HL-60/S4 treated with phorbol 12-myristate 13-acetate at 8.2 ng/mL for 4 days and 3 days (cell line): ENCODE measurements around the gene ADARB1.

Experiments used
- in situ Hi-C: fragments of 300-500 bp; cut with MboI; formaldehyde crosslinking; loops from 2 replicates; pipeline ENCODE4 v1.15.0; 2022; ENCODE audit warnings: low sequenced_read_pairs

The ADARB1 gene

DNA sequence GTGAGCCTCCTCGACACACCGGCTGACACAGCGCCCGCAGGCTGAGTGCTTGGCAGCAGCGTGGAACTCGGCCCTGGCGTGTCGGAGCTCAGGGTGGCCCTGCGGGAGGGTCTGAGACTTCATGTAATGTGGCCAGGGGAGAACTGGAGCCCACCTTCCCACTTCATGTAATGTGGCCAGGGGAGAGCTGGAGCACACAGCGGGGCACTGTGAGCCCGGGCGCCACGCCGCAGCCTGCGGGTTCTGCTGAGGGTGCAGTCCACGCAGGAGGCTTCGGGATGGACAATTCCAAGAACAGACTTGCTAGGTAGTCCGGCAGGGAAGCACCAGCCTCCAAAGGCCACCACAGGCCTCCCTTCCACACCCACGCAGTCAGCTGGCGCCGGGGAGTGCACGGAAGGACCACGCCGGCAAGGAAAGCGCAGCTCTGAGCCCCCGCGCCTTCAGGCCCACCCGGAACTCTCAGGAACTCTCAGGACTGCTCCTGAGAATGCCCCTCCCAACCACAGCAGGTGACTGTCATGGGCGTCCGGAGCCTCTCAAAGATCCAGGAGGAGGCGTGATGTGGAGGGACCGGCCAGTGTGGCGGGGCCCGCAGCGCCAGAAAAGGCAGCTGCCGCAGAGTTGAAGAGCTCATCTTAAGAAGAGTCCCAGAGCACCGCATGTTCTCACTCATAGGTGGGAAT lies 19.3 kb upstream of the ADARB1 start:
- in situ Hi-C loops, result no loop called here

DNA sequence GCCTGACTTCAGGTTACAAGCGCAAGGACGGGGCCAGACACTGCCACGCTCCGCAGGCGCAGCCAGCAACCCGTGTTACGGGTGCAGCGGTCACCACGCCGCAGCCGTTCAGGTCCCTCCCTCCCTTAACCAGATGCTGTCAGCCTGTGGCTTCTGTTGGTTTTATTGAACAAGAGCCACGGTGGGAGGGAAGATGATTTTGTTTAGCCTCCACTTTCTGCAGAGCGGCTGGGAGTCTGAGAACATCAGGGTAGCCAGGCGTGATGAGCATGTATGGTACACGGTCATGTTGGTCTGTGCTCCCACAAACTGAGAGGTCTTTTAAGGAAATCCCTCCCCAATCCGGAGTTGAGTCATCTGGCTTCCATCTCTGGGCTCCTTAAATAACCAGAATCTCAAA lies 18.5 kb upstream of the ADARB1 start:
- in situ Hi-C loops, result no loop called here

DNA sequence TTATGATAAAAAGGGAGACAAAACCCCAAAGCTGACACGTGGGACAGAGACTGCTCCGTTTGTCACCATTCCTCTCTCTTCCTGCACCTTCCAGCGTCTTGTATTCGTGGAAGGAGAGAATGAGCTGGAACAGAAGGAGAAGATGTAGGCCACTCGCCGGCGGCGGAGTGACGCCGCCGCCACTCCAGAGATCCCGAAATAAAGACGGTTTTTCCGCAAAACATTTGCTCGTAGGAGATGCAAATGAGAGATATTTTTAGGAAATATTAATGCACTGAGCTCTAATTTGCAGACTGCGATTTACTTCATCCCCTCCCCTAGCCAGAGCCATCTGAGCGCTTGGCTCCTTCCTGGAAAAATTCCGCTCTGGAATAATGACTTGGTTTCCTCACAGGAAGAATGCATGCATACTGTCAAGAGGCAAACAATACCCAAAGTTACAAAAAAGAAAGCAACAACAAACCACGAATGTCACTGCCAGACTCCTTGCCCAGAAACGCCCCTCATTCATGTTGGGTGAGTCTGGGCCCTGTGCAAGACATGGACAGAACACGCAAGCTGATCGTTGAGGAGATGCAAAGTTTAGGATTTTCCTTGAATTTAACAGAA lies 18.0 kb upstream of the ADARB1 start:
- in situ Hi-C loops, result no loop called here

DNA sequence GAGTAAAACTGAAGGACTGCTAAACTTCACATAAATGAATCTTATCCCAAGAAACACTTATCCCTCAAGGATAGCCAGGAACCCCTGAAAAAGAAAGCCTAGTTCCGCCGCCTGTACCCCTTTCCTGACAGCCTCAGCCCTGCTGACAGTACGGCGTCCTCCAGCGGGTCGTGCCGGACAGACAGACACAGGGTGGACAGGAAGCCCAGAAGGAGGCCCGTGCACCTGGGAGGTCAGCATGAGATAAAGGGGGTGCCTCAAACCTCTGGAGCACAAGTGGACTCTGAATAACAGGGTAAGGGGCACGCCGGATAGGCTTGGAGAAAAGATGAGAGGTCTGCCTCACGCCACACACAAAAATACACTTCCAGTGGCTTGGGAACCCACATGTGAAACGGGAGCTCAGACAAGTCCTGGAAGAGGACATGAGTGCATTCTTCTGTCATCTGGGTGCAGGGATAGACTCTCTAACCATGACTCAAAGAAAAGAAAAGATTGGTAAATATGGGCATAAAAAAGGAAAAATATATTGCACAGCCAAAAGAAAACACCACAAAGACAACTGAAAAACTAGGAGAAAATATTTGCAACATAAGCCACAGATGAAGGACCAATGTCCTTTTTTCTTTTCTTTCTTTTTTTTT lies 17.3 kb upstream of the ADARB1 start:
- in situ Hi-C loops, result no loop called here

DNA sequence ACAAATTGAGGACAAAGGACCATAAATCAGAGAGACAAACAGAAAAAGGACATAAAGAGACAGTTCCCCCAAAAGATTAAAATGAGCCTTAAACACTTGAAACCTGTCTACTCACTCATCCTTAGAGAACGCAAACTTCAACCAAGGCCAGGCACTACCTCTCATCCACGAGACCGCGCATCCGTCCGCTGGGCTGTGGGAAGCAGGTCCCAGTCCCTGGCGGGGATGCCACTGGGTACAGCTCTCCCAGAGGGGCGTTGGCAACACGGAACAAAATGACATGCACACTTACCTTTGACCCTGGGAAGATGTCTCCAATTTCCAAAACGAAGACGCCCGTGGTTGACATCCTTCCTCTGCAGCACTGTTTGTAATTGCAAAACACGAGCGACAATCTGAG lies 16.5 kb upstream of the ADARB1 start:
- in situ Hi-C loops, result no loop called here

DNA sequence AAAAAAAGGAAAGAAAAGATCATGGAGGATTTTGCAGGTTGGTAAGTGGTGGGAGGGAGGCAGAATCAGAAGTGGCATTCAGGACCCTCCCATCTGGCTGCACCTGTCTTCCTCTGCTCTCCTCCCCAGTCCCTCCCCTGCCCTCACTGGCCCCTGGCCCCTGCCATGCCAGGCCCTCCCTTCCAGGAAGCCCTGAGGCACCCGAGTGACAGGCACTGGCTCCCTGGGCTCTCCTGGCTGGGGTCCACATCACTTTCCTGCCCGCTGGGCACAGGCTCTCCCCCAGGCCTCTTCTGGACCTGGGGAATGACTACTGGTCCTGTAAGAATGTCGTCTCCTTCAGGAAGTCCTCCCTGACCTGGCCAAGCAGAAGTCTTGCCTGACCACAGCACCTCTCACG lies 15.3 kb upstream of the ADARB1 start:
- in situ Hi-C loops, result no loop called here

DNA sequence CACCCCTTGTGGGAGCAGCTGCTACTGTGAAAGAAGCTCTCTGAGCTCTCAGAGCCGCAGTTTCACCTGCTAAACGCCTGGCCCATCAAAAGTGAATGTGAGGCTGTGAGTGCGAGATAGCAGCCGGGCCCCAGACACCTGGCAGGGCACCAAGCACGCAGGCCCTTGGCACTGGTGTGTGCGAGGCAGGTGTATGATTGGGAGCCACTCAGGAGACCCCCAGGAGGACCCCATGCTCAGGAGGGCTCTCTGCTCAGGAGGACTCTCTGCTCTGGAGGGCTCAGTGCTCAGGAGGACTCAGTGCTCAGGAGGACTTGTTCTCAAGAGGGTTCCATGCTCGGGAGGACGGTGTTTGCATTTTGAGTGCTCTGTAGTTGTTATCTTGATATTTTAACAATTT lies 14.3 kb upstream of the ADARB1 start:
- in situ Hi-C loops, result no loop called here

DNA sequence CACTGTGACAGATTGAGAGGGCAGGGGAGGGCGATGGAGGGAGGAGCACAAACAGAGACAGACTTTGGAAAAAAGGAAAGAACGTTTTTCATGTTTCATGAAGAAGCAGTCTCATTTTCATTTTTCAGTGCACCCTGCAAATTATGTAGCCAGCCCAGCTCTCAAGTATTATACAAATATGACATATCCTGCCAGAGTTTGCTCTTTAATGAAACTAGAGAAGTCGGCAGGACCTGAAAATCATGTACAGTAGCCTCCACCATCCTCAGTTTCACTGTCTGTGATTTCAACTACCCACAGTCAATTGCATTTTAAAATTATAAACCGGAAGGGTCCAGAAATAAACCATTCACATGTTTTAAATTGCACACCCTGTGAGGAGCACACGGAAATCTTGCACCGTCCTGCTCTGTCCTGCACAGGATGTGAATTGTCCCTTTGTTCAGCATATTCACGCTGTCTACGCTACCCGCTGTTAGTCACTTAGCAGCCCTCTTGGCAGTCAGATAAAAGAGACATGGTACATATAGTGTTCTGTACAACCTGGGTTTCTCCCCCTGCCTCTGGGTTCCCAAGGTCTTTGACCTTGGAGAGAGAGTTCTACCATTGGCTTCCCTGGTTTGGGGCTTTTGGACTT lies 13.6 kb upstream of the ADARB1 start:
- in situ Hi-C loops, result no loop called here

DNA sequence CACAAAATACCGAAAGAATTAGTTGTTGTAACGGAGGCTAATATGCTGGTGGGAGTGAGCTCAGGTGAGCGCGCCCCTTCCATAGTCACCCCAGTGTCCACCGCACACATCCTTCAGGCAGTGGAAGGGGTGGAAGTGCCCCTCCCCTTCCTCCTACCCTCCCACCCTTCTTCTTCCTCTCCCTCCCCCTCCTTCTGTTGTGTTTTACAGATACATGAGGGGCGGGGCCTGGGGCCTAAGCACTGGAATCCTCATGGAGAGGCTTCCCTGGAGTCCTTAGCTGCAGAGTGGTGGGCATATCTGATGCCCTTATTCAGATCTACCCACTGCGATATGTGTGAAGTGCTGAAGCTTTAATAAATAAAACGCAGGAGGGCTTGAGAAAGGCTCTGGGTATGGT lies 10.3 kb upstream of the ADARB1 start:
- in situ Hi-C loops, result no loop called here

DNA sequence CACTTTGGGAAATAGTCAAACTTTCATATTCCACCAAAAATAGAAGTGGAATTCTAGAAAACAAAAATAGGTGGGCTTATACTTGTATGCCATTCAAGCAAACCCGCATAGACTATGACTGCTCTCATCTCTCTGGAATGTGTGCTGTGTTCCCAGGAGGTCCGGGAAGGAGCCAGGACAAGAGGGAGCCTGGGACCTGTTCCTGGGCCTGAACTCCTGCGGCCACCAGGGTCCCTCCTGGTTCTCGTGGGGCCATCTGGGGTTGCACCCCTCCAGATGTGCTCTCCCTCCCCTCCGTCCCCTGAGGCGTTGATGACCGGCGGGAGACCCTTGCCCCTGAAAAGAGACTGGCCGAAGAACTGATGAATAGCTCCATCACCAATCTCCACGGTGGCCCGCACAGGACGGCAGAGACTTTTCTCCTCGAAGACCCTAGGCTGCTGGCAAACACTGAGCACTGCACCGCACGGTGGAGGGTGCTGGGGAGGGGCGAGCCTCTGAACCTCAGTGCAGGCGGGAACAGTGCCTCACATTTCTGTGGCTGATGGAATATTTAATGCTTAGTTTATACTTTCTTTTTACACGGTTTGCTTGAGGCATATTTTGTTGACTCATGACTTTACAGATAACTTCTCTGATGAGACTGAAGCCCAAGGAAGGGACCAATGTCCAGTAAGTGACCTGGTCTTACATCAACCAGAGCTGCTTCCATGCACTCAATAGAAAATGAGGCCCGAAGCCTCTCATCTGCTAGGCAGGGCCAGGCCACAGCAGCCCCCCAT lies 9.6 kb upstream of the ADARB1 start:
- in situ Hi-C loops, result no loop called here

DNA sequence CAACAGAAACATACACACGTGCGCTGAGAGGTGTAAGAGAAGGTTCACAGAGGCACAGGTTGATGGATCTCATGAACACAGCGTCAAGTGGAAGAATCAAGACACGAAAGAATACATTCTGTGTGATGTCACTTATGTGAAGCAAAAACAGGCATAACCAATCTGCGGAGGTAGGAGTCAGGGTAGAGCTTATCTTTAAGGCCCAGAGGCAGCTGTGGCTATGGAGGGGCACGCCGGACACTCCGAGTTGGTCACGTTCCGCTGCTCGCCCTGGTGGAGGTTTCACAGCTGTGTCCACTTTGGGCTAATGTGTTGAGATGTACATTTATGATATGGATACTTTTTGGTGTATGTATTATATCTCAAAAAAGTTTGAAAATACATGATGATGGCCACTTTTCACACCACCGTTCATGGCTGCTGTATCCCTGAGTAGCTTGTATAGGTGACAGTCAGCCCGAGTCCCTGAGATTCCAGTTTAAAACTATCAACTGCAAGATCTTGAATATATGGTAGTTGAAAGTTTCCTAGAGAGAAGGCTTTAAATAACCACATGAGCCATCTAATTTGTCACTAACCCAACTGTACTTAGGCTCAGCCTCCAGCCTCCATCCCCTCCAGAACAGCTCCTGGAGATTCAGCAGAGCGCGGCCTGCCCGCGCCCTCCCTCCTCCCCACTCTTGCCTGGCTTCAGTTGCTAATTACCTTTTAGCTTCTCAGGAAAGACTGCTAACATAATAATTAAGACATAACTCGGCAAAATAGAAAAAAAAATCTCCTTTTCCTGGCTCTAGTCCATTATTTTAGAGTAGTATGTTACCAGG lies 6.7 kb upstream of the ADARB1 start:
- in situ Hi-C loops, result no loop called here

DNA sequence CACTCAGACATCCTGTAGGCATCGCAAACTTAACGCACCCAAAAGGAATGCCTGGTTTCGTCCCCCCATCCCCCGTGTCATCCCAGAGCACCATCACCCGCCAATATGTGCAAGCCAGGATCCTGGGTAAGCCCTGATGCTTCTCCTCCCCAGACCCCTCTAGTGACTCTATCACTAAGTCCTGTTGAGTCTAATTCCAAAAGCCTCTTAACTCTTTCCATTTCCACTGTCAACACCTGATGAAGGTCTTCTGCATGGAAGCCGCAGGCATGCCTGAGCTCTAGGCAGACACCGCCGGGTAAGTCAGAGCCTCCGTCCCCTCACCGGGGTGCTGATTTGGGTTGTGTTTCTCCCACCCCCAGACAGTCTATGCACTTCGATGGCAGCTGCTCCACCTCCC lies 5.3 kb upstream of the ADARB1 start:
- in situ Hi-C loops, result no loop called here

DNA sequence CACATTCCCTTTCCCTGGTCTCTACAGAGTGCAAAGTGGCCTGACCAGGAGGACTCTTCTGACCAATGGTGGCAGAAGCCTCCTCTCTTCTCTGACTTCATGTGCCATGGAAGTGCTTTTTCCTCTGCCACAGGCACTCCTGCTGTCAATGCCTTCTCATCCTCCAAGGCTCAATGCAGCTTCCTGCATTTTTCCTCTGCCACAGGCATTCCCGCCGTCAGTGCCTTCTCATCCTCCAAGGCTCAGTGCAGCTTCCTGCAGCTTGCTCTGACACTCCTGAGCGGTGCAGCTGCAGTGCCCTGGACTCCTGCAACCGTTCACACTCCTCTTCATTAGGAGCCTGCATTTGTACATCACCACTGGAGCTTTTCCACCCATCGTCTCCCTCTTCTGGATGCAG lies 4.7 kb upstream of the ADARB1 start:
- in situ Hi-C loops, result no loop called here

DNA sequence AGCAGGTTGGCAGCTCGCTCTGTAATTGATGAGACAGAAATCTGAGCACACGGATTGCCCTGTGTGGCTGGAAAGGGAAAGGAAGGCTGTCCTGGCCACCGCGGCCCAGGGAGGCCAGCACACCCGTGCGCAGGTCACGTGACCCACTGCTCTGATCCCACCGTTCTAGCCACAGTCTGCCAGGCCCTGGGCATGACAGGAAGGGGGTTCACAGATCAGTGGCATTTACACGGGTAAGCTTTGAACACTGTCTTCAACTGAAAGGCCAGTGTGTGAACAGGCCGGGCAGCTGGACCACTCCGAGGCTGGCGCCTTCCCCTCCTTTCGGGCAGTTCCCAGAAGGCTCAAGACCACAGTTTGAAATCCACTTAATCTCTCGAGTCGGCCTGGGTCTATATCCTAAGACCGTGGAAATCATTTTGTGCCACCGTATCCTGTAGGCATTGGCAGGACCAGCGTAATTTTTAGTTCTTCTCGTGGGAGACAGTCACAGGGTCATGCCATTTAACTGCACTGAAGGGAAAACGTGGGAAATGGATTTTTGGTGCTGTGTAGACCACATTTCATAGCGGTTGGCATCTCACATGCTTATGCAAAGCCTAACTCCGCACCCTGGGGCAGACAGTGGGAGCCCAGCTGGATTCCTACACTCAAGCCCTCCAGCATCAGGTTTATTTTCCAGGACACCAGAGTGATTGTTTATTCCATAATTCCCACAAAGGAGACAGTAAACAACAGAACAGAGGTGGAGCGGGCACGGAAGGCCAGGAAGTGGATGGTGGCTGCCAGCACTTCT lies 3.1 kb upstream of the ADARB1 start:
- in situ Hi-C loops, result no loop called here

DNA sequence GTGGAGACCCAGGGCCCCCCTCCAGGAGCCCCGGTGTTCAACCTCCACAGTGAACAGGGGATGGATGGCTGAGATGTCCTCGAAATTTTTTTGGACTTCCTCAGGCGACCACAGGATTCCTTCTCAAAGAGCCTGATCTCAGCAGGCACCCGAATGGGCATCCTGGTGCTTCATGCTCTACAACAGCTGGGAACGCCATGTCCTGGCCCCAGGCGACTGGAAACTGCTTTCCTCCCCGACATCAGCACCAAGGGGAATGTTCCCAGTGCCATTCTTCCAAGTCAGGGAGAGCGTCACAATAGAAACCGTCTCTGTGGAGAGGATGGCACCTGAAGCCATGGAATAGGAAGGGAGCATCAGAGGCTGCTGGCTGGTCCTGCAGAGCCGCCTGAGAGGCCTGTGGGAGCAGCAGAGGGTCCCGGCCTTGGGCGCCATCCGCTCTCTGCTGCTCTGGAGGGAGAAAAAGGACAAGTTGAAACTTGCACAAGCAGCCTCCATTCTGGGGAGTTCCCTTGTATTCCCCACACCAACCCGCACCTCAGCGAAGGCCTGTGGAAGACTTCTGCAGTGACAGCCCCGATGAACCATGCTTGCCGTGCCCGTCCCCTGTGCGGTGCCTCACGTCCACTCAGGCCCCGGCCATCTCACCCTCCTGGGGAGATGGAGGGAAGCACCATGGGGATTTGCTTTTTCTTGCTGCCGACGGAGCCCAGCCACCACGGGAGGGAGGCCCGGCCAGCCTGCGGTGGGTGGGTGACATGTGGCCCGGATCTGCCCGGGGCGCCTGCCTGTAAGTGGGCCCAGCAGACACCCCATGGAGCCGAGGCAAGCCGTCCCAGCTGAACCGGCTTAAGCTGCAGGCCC lies 2.3 kb upstream of the ADARB1 start:
- in situ Hi-C loops, result no loop called here

DNA sequence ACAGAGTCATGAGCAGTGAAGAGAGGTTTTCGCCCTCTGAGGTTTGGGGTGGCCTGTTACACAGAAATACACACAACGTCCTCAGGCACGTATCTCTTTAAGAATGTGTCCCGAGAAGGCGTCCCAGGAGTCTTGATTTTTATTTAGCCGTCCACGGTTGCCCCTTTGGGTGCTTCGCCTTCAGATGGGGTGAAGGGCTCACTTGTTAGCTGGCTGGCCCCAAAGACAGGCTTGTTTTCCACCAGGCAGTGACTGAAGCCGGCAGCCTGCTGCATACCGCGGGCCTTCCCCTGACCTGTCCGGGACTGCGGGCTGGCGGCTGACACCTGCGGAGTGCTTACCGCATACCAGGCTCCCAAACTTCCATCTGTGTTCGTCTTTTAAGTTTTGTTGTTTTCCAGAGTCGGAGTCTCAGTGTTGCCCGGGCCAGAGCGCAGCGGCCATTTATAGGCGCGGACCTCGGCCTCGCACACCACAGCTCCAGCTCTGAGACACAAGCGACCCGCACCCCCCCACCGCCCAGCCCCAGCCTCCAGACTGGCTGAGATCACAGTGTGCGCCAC lies 1.6 kb upstream of the ADARB1 start:
- in situ Hi-C loops, result no loop called here

DNA sequence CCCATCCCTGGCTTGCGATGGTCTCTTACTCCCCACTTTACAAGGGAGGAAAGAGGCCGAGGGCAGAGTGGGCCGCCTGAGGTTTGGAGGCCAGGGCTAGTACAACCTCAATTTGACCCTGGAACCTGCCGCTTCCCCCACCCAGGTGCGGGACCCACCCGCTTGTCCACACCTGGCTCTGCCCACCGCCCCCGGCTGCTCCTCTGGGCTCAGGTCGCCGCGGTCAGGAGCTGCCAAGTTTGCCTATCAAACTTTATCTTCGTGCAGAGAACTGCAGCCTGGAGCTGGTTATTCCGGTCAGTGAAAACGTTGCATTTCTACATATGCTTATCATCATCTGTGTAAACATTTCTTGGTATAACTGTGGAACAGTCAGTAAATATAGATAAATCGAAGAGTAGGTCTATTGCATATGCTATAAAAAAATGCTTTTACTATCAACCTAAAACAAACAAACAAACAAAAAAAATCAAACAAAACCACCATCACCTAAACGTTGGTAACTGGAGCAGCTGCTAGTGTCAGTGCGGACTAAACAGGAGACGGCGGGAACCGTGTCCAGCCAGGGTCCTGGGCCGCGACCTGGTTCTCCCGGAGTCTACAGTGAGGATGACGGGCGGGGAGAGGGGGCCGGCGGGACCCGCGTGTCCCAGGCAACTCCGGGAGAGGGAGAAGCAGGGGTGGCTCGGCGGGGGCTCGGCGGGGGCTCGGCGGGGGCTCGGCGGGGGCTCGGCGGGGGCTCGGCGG lies 906 bp upstream of the ADARB1 start:
- in situ Hi-C loops, result no loop called here
